Mesenchymal stem cell (in vitro differentiated cells and primary cell): ENCODE measurements around the gene TTC21B.

Experiments used
- DNase-seq: peaks from one replicate; pipeline ENCODE4 v3.0.0-alpha.2; 2013
- H2AFZ ChIP-seq: one replicate; pipeline ENCODE4 v1.6.1; 2013; ENCODE audit warnings: low read depth, mild to moderate bottlenecking, control low read depth, inconsistent platforms, low read length, moderate library complexity
- H2AK5ac ChIP-seq: 2 replicates; pipeline ENCODE4 v1.6.1; 2013; ENCODE audit warnings: low read length, moderate library complexity, mild to moderate bottlenecking, inconsistent platforms; ENCODE audit not compliant: severe bottlenecking
- H2BK120ac ChIP-seq: one replicate; pipeline ENCODE4 v1.6.1; 2013; ENCODE audit warnings: low read depth, mild to moderate bottlenecking, inconsistent platforms, low read length, moderate library complexity
- H2BK12ac ChIP-seq, 2 experiments: one replicate each; pipeline ENCODE4 v1.6.1; 2013; ENCODE audit warnings: inconsistent platforms in 2 of 2, low read length in 2 of 2, mild to moderate bottlenecking in 2 of 2, moderate library complexity in 2 of 2, control low read depth in 1 of 2
- H2BK15ac ChIP-seq: one replicate; pipeline ENCODE4 v1.6.1; 2013; ENCODE audit warnings: mild to moderate bottlenecking, low read depth, inconsistent platforms; ENCODE audit not compliant: poor library complexity, severe bottlenecking
- H2BK5ac ChIP-seq: 2 replicates; pipeline ENCODE4 v1.6.1; 2013; ENCODE audit warnings: low read depth, mild to moderate bottlenecking, low read length, control low read depth, inconsistent platforms; ENCODE audit not compliant: poor library complexity, severe bottlenecking
- H3K14ac ChIP-seq, 2 experiments: one replicate each; pipeline ENCODE4 v1.6.1; 2013; ENCODE audit warnings: inconsistent platforms in 2 of 2, low read length in 2 of 2, control low read depth in 1 of 2, mild to moderate bottlenecking in 1 of 2, moderate library complexity in 1 of 2
- H3K18ac ChIP-seq, 2 experiments: one replicate each; pipeline ENCODE4 v1.6.1; 2013; ENCODE audit warnings: inconsistent platforms in 2 of 2, low read length in 2 of 2, control low read depth in 1 of 2, low read depth in 1 of 2, mild to moderate bottlenecking in 1 of 2
- H3K23ac ChIP-seq, 2 experiments: one replicate each; pipeline ENCODE4 v1.6.1; 2013; ENCODE audit warnings: inconsistent platforms in 2 of 2, low read length in 2 of 2, mild to moderate bottlenecking in 2 of 2, moderate library complexity in 2 of 2, control low read depth in 1 of 2
- H3K27ac ChIP-seq: 2 replicates; pipeline ENCODE4 v1.5.1; 2013; ENCODE audit warnings: mild to moderate bottlenecking, moderate library complexity, low read length, control low read depth, inconsistent platforms; ENCODE audit not compliant: poor library complexity, severe bottlenecking
- H3K27me3 ChIP-seq, 2 experiments: 2 replicates each; pipeline versions ENCODE4 v1.6.1 to v1.7.0; 2013; ENCODE audit warnings: low read length in 2 of 2, mild to moderate bottlenecking in 2 of 2, moderate library complexity in 2 of 2, control low read depth in 1 of 2, inconsistent platforms in 1 of 2; ENCODE audit not compliant: control insufficient read depth in 1 of 2, insufficient read depth in 1 of 2
- H3K36me3 ChIP-seq, 2 experiments: 2 replicates each; pipeline versions ENCODE4 v1.6.1 to v1.7.0; 2013; ENCODE audit warnings: low read length in 2 of 2, control low read depth in 1 of 2, inconsistent platforms in 1 of 2, low read depth in 1 of 2, mild to moderate bottlenecking in 1 of 2; ENCODE audit not compliant: insufficient read depth in 2 of 2, control insufficient read depth in 1 of 2
- H3K4ac ChIP-seq, 2 experiments: one replicate each; pipeline ENCODE4 v1.6.1; 2013; ENCODE audit warnings: inconsistent platforms in 2 of 2, low read length in 2 of 2, mild to moderate bottlenecking in 2 of 2, moderate library complexity in 2 of 2, control low read depth in 1 of 2, low read depth in 1 of 2
- H3K4me1 ChIP-seq: 2 replicates; pipeline ENCODE4 v1.6.1; 2013; ENCODE audit warnings: low read depth, low read length, control low read depth; ENCODE audit not compliant: control insufficient read depth, insufficient read depth
- H3K4me2 ChIP-seq: 2 replicates; pipeline ENCODE4 v1.6.1; 2013; ENCODE audit warnings: low read length, mild to moderate bottlenecking, inconsistent platforms; ENCODE audit not compliant: poor library complexity, severe bottlenecking
- H3K4me3 ChIP-seq, 2 experiments: 2 replicates each; pipeline versions ENCODE4 v1.5.1 to v1.7.0; 2013; ENCODE audit warnings: low read length in 2 of 2, mild to moderate bottlenecking in 2 of 2, control low read depth in 1 of 2, low read depth in 1 of 2; ENCODE audit not compliant: insufficient read depth in 1 of 2
- H3K79me1 ChIP-seq: replicated peaks from 2 replicates; pipeline ENCODE4 v1.6.1; 2013; ENCODE audit warnings: mild to moderate bottlenecking, control low read depth, low read length, inconsistent platforms; ENCODE audit not compliant: poor library complexity, severe bottlenecking
- H3K9ac ChIP-seq: 2 replicates; pipeline ENCODE4 v1.7.0; 2013; ENCODE audit warnings: mild to moderate bottlenecking, low read length, moderate library complexity
- H3K9me3 ChIP-seq: 2 replicates; pipeline ENCODE4 v1.7.0; 2013; ENCODE audit warnings: mild to moderate bottlenecking, low read length; ENCODE audit not compliant: control insufficient read depth
- H4K8ac ChIP-seq: one replicate; pipeline ENCODE4 v1.6.1; 2013; ENCODE audit warnings: inconsistent platforms, mild to moderate bottlenecking, low read length, moderate library complexity
- H4K91ac ChIP-seq: one replicate; pipeline ENCODE4 v1.6.1; 2013; ENCODE audit warnings: mild to moderate bottlenecking, low read length, inconsistent platforms
- WGBS: methylation state at CpG from one replicate; pipeline ENCODE4 v1.1.7; 2013; ENCODE audit warnings: mixed read lengths; 5-methylcytosine and 5-hydroxymethylcytosine counted together

TTC21B gene

GRCh38 chr2:165967746-165968145, 14.2 kb upstream of the TTC21B start:
- no peak overlapping the region for H3K4me2 ChIP-seq
- no peak overlapping the region for H3K27ac ChIP-seq
- H2BK5ac ChIP-seq: no peak overlapping the region
- no peak overlapping the region for H4K91ac ChIP-seq
- no peak overlapping the region for H3K18ac ChIP-seq
- H3K36me3 ChIP-seq: no peaks in the 10 kb centered on the region
- no peak overlapping the region for H2BK15ac ChIP-seq
- H2BK12ac ChIP-seq: no peak overlapping the region
- 78% methylated on average over 3 of the region's 3 CpGs for WGBS
- no peaks in the 10 kb centered on the region for H3K27me3 ChIP-seq
- no peaks in the 10 kb centered on the region for H3K79me1 ChIP-seq
- no peak overlapping the region for H3K4me3 ChIP-seq
- H3K4ac ChIP-seq: no peak overlapping the region
- H3K9ac ChIP-seq: no peak overlapping the region
- H2BK120ac ChIP-seq: no peak overlapping the region
- no peaks in the 10 kb centered on the region for H3K4me1 ChIP-seq
- no peak overlapping the region for H2AFZ ChIP-seq
- no peak overlapping the region for H2AK5ac ChIP-seq
- no peak for DNase-seq
- no peak overlapping the region for H3K23ac ChIP-seq
- no peak overlapping the region for H4K8ac ChIP-seq
- H3K9me3 ChIP-seq: no peaks in the 10 kb centered on the region
- no peak overlapping the region for H3K14ac ChIP-seq

- H3K4me2 ChIP-seq: no peak overlapping the region
- no peaks in the 10 kb centered on the region for H3K9me3 ChIP-seq
- no peaks in the 10 kb centered on the region for H3K27me3 ChIP-seq
- H3K4me3 ChIP-seq: no peak overlapping the region
- DNase-seq: no peak
- H3K9ac ChIP-seq: no peak overlapping the region
- H3K14ac ChIP-seq: no peak overlapping the region
- H3K18ac ChIP-seq: no peak overlapping the region
- WGBS: 91% methylated on average over 4 of the region's 4 CpGs
- no peak overlapping the region for H2BK5ac ChIP-seq
- no peak overlapping the region for H3K27ac ChIP-seq
- H2BK12ac ChIP-seq: no peak overlapping the region
- H3K79me1 ChIP-seq: no peaks in the 10 kb centered on the region
- H3K4me1 ChIP-seq: no peaks in the 10 kb centered on the region
- H2BK120ac ChIP-seq: no peak overlapping the region
- H2AK5ac ChIP-seq: no peak overlapping the region
- H3K23ac ChIP-seq: no peak overlapping the region
- peaks cover 0 to 2% of the 10 kb centered on the region in 2 experiments for H3K36me3 ChIP-seq
- H3K4ac ChIP-seq: no peak overlapping the region
- no peak overlapping the region for H4K91ac ChIP-seq
- no peak overlapping the region for H4K8ac ChIP-seq
- H2AFZ ChIP-seq: no peak overlapping the region
- H2BK15ac ChIP-seq: no peak overlapping the region
Measured at GRCh38 chr2:165961818-165962217, 8.2 kb upstream of the TTC21B start.

DNA sequence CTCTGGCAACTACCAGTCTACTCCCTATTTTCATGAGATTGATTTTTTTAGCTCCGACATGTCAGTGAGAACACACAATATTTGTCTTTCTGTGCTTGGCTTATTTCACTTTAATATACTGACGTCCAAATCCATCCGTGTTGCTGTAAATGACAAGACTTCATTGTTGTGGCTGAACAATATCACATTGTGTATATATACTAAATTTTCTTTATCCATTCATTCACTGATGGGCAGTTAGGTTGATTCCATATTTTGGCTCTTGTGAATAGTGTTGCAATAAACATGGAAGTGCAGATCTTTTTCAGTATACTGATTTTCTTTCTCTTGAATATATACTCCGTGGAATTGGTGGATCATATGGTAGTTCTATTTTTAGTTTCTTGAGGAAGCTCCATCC, 5.8 kb upstream of the TTC21B start:
- Histone ChIP-seq H2BK15ac (no peak overlapping the region), H2BK12ac (no peak overlapping the region), H4K8ac (no peak overlapping the region), H3K79me1 (no peaks in the 10 kb centered on the region), H4K91ac (no peak overlapping the region), H2AK5ac (no peak overlapping the region), H3K27ac (no peak overlapping the region), H2BK120ac (no peak overlapping the region), H3K4ac (no peak overlapping the region), H3K4me2 (no peak overlapping the region), H3K14ac (no peak overlapping the region), H2AFZ (no peak overlapping the region), H2BK5ac (no peak overlapping the region), H3K4me1 (no peaks in the 10 kb centered on the region), H3K9ac (no peak overlapping the region), H3K4me3 (no peak overlapping the region), H3K23ac (no peak overlapping the region), H3K27me3 (no peaks in the 10 kb centered on the region), H3K18ac (no peak overlapping the region), H3K9me3 (no peaks in the 10 kb centered on the region), H3K36me3 (peaks cover 0 to 3% of the 10 kb centered on the region in 2 experiments)
- DNase-seq: no peak
- WGBS: 100% methylated on average over 2 of the region's 4 CpGs

DNA sequence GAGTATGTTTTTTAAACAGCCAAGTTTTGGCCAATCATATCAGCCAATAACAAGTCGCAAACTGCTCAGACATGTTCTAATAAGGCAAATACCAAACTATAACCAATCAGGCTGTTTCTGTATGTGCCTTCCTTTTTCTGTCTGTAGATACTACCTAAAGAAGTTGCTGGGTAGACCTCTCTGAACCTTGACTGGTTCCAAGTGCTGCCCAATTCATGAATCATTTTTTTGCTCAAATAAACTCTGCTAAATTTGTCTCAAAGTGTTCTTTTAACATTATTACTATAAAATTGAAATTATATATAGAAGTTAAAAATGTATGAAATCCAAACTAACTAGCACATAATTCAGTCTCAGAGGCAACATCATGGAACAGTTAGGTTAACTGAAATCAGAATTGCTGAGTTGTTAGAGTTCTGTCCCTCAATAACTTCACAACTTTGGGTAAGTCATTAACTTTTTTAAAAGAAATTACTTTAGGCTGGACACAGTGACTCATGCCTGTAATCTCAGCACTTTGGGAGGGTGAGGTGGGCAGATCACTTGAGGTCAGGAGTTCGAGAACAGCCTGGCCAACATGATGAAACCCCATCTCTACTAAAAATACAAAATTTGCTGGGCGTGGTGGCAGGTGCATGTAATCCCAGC, 4.9 kb upstream of the TTC21B start:
- H4K91ac ChIP-seq: no peak overlapping the region
- no peak overlapping the region for H2BK120ac ChIP-seq
- H3K4ac ChIP-seq: no peak overlapping the region
- no peaks in the 10 kb centered on the region for H3K9me3 ChIP-seq
- no peaks in the 10 kb centered on the region for H3K4me1 ChIP-seq
- no peak overlapping the region for H4K8ac ChIP-seq
- no peak overlapping the region for H2BK5ac ChIP-seq
- no peak overlapping the region for H3K18ac ChIP-seq
- peaks cover 0 to 3% of the 10 kb centered on the region in 2 experiments for H3K36me3 ChIP-seq
- WGBS: 91% methylated on average over 3 of the region's 3 CpGs
- no peaks in the 10 kb centered on the region for H3K27me3 ChIP-seq
- no peak overlapping the region for H2AFZ ChIP-seq
- H3K79me1 ChIP-seq: no peaks in the 10 kb centered on the region
- H3K27ac ChIP-seq: no peak overlapping the region
- no peak overlapping the region for H3K4me3 ChIP-seq
- H3K23ac ChIP-seq: no peak overlapping the region
- H3K4me2 ChIP-seq: no peak overlapping the region
- DNase-seq: no peak
- H2BK12ac ChIP-seq: no peak overlapping the region
- no peak overlapping the region for H3K9ac ChIP-seq
- no peak overlapping the region for H2AK5ac ChIP-seq
- no peak overlapping the region for H3K14ac ChIP-seq
- no peak overlapping the region for H2BK15ac ChIP-seq
